H9 (cell line): Measurements from ENCODE around the gene EMC8. TPM values are rescaled to one million over a fixed set of nuclear protein-coding genes. Genes with fewer than 3 reads are reported as not detected.
A peak's percentile ranks its signal among the peaks of the same experiment; 100 is the strongest.

ENCODE experiments used
- DNase-seq: peaks from one replicate; pipeline ENCODE4 v3.0.0-alpha.2; 2017
- H2AFZ ChIP-seq: one replicate; pipeline ENCODE4 v1.6.1; 2013; ENCODE audit warnings: mild to moderate bottlenecking, low read length, control low read depth, moderate library complexity
- H2AK5ac ChIP-seq: 2 replicates; pipeline ENCODE4 v1.6.1; 2013; ENCODE audit warnings: low read length, control low read depth, mixed read lengths; ENCODE audit not compliant: insufficient read length
- H2BK120ac ChIP-seq: one replicate; pipeline ENCODE4 v1.6.1; 2013; ENCODE audit warnings: low read depth, mild to moderate bottlenecking, low read length, control low read depth, inconsistent platforms; ENCODE audit not compliant: poor library complexity, severe bottlenecking
- H2BK12ac ChIP-seq: 2 replicates; pipeline ENCODE4 v1.6.1; 2013; ENCODE audit warnings: low read length, control low read depth, mixed read lengths, low read depth; ENCODE audit not compliant: insufficient read length
- H2BK15ac ChIP-seq: 2 replicates; pipeline ENCODE4 v1.6.1; 2013; ENCODE audit warnings: low read depth, low read length, control low read depth
- H2BK20ac ChIP-seq: one replicate; pipeline ENCODE4 v1.6.1; 2013; ENCODE audit warnings: low read depth, mild to moderate bottlenecking, low read length, control low read depth, inconsistent platforms; ENCODE audit not compliant: poor library complexity, severe bottlenecking
- H2BK5ac ChIP-seq: 2 replicates; pipeline ENCODE4 v1.6.1; 2013; ENCODE audit warnings: low read length, control low read depth, mixed read lengths; ENCODE audit not compliant: insufficient read length
- H3K14ac ChIP-seq: 2 replicates; pipeline ENCODE4 v1.6.1; 2013; ENCODE audit warnings: low read length, control low read depth; ENCODE audit not compliant: insufficient read depth
- H3K18ac ChIP-seq: 2 replicates; pipeline ENCODE4 v1.6.1; 2013; ENCODE audit warnings: low read depth, mild to moderate bottlenecking, mixed read lengths, low read length, control low read depth; ENCODE audit not compliant: insufficient read length
- H3K23ac ChIP-seq: 2 replicates; pipeline ENCODE4 v1.6.1; 2013; ENCODE audit warnings: low read length, control low read depth, mixed read lengths, low read depth; ENCODE audit not compliant: insufficient read length
- H3K23me2 ChIP-seq: 2 replicates; pipeline ENCODE4 v1.6.1; 2013; ENCODE audit warnings: low read depth, mild to moderate bottlenecking, mixed read lengths, low read length, control low read depth; ENCODE audit not compliant: insufficient read length, poor library complexity, severe bottlenecking
- H3K27ac ChIP-seq: 2 replicates; pipeline ENCODE4 v1.5.1; 2013; ENCODE audit warnings: low read length, control low read depth, mixed read lengths, low read depth; ENCODE audit not compliant: insufficient read length
- H3K27me3 ChIP-seq: 2 replicates; pipeline ENCODE4 v1.6.1; 2013; ENCODE audit warnings: low read length, control low read depth, inconsistent platforms; ENCODE audit not compliant: insufficient read depth
- H3K4ac ChIP-seq: 2 replicates; pipeline ENCODE4 v1.6.1; 2013; ENCODE audit warnings: low read depth, mild to moderate bottlenecking, control low read depth, inconsistent platforms, low read length, moderate library complexity
- H3K4me1 ChIP-seq: 2 replicates; pipeline ENCODE4 v1.6.1; 2013; ENCODE audit warnings: low read length, control low read depth, inconsistent platforms; ENCODE audit not compliant: insufficient read depth
- H3K4me2 ChIP-seq: 2 replicates; pipeline ENCODE4 v1.6.1; 2013; ENCODE audit warnings: low read length, control low read depth, mixed read lengths; ENCODE audit not compliant: insufficient read length, insufficient read depth
- H3K56ac ChIP-seq: 2 replicates; pipeline ENCODE4 v1.6.1; 2013; ENCODE audit warnings: low read depth, mild to moderate bottlenecking, mixed read lengths, low read length, control low read depth; ENCODE audit not compliant: insufficient read length
- H3K79me1 ChIP-seq: 2 replicates; pipeline ENCODE4 v1.6.1; 2013; ENCODE audit warnings: low read depth, mild to moderate bottlenecking, moderate library complexity, low read length, control low read depth, inconsistent platforms; ENCODE audit not compliant: insufficient read depth, poor library complexity, severe bottlenecking
- H3K79me2 ChIP-seq: 2 replicates; pipeline ENCODE4 v1.6.1; 2013; ENCODE audit warnings: low read length, control low read depth, inconsistent platforms; ENCODE audit not compliant: insufficient read depth
- H3K9ac ChIP-seq: 2 replicates; pipeline ENCODE4 v1.6.1; 2013; ENCODE audit warnings: low read length, control low read depth, mixed read lengths; ENCODE audit not compliant: insufficient read length; ENCODE audit errors: extremely low read depth
- H3K9me3 ChIP-seq: one replicate; pipeline ENCODE4 v1.6.1; 2013; ENCODE audit warnings: low read depth, low read length, inconsistent platforms; ENCODE audit not compliant: control insufficient read depth
- H3T11ph ChIP-seq: one replicate; pipeline ENCODE4 v1.6.1; 2013; ENCODE audit warnings: mild to moderate bottlenecking, low read length, control low read depth, inconsistent platforms
- H4K20me1 ChIP-seq: one replicate; pipeline ENCODE4 v1.6.1; 2013; ENCODE audit not compliant: control insufficient read depth, insufficient read length, insufficient read depth
- H4K5ac ChIP-seq: 2 replicates; pipeline ENCODE4 v1.6.1; 2013; ENCODE audit warnings: low read depth, mild to moderate bottlenecking, mixed read lengths, low read length, control low read depth; ENCODE audit not compliant: insufficient read length
- H4K8ac ChIP-seq: replicated peaks from 2 replicates; pipeline ENCODE4 v1.6.1; 2013; ENCODE audit warnings: low read length, control low read depth, mixed read lengths, low read depth; ENCODE audit not compliant: insufficient read length
- H4K91ac ChIP-seq: 2 replicates; pipeline ENCODE4 v1.6.1; 2013; ENCODE audit warnings: low read depth, mild to moderate bottlenecking, moderate library complexity, mixed read lengths, low read length, control low read depth; ENCODE audit not compliant: insufficient read length
- H3K27ac Mint-ChIP-seq, 3 experiments: 2 replicates in 2 of 3; 3 replicates in 1 of 3; pipeline ENCODE4 v1.8.0; 2020 to 2021; ENCODE audit warnings: mixed read lengths in 3 of 3, mild to moderate bottlenecking in 1 of 3, moderate library complexity in 1 of 3
- H3K27me3 Mint-ChIP-seq: 2 replicates; pipeline ENCODE4 v1.8.0; 2021; ENCODE audit warnings: low read depth, mild to moderate bottlenecking, moderate library complexity, mixed read lengths
- H3K36me3 Mint-ChIP-seq, 3 experiments: 2 replicates in 2 of 3; 3 replicates in 1 of 3; pipeline ENCODE4 v1.8.0; 2020 to 2021; ENCODE audit warnings: low read depth in 3 of 3, mixed read lengths in 3 of 3; ENCODE audit not compliant: insufficient read depth in 1 of 3
- H3K4me1 Mint-ChIP-seq, 2 experiments: 2 replicates each; pipeline ENCODE4 v1.8.0; 2020; ENCODE audit warnings: mixed read lengths in 2 of 2
- H3K4me3 Mint-ChIP-seq, 2 experiments: 2 replicates in 1 of 2; 3 replicates in 1 of 2; pipeline ENCODE4 v1.8.0; 2020 to 2021; ENCODE audit warnings: mild to moderate bottlenecking in 2 of 2, mixed read lengths in 2 of 2, moderate library complexity in 1 of 2
- H3K9me3 Mint-ChIP-seq, 2 experiments: 2 replicates in 1 of 2; 3 replicates in 1 of 2; pipeline ENCODE4 v1.8.0; 2020; ENCODE audit warnings: mild to moderate bottlenecking in 2 of 2, mixed read lengths in 2 of 2, moderate library complexity in 1 of 2
- WGBS: extraction: QIAGEN DNeasy Blood & Tissue Kit; methylation state at CpG from one replicate; pipeline ENCODE4 v1.1.7; 2013; ENCODE audit warnings: missing lambda C conversion rate, low lambda C conversion rate, mixed read lengths; ENCODE audit not compliant: insufficient read length; ENCODE audit errors: extremely low coverage; 5-methylcytosine and 5-hydroxymethylcytosine counted together
- total RNA-seq: library from RNA; stranded (reverse); gene quantifications from 2 replicates; pipeline ENCODE4 v1.2.1, GENCODE V29; 2021
- TF ChIP-seq, protein P1 (sequence below): fragments of 200-600 bp; sonication (generic); conservative IDR thresholded peaks from 3 replicates; pipeline ENCODE4 v1.8.0; 2021; ENCODE audit warnings: antibody characterized with exemption, mild to moderate bottlenecking

EMC8 gene
- total RNA-seq, 1 experiment from 2014 or later, result 52.3 TPM

DNA sequence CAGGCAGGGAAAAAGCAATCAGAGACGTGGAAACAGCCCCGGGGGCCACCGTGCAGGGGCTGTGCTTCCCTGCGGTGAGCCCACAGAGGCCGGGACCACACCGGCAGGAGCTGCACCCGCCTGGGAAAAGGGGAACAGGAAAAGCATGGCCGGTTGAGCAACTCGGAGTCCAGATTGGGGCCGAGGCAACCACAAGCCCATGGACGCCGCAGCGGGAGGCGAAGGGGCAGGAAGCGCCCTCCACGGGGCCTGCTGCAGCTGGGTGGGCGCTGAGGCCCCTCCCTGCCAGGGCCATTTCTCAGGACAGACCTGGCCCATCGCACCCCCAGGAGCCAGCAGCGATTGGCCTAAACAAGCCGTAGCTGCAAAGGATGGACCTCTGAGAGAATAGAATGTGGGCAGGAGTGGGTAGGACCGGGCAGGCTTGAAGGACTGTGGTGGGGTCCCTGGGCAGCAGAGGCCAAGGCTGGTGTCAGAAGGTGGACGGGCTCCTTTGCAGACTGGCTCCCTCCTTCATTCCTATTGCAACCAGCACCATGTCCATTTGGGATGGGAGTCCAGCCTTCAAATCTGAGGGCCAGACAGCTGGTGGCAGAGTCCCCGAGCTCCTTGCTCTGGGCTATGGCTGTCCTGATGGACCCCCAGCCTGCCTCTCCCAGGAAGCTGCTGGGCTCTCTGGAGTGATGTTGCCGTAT, 30.6 kb upstream of the EMC8 start:
- no peak overlapping the region for H3K27ac Mint-ChIP-seq
- no peak overlapping the region for H3K4me2 ChIP-seq
- H3K27me3 Mint-ChIP-seq, result peaks cover 19% of the 10 kb centered on the region
- H3K9ac ChIP-seq, result no peak overlapping the region
- peaks cover 2 to 10% (median 2%) of the 10 kb centered on the region in 3 experiments; a peak in 4 of 7 replicates for H3K36me3 Mint-ChIP-seq
- no peaks in the 10 kb centered on the region for H4K20me1 ChIP-seq
- no peak overlapping the region for H3K23ac ChIP-seq
- no peak overlapping the region for H2BK120ac ChIP-seq
- H3K27ac ChIP-seq, result no peak overlapping the region
- H2BK20ac ChIP-seq, result no peak overlapping the region
- no peak overlapping the region for H3K14ac ChIP-seq
- H3K18ac ChIP-seq, result no peak overlapping the region
- no peak overlapping the region for H3K4me3 Mint-ChIP-seq
- no peak overlapping the region for H2AK5ac ChIP-seq
- no peaks in the 10 kb centered on the region for H3K9me3 ChIP-seq
- H4K5ac ChIP-seq, result no peak overlapping the region
- no peak overlapping the region for H3T11ph ChIP-seq
- H4K91ac ChIP-seq, result no peak overlapping the region
- H3K4me1 ChIP-seq, result no peaks in the 10 kb centered on the region
- WGBS, result no CpG with 5 or more reads among the region's 24 CpGs
- no peak overlapping the region; the same call in 1 of the 2 replicates for H2BK15ac ChIP-seq
- H3K23me2 ChIP-seq, result no peaks in the 10 kb centered on the region
- H3K56ac ChIP-seq, result no peak overlapping the region
- no peak overlapping the region for H2BK5ac ChIP-seq
- peaks cover 0 to 7% of the 10 kb centered on the region in 2 experiments; a peak in 2 of 4 replicates for H3K4me1 Mint-ChIP-seq
- no peaks in the 10 kb centered on the region for H3K79me1 ChIP-seq
- H3K9me3 Mint-ChIP-seq, result peaks cover 11 to 19% of the 10 kb centered on the region in 2 experiments
- no peak overlapping the region for H2AFZ ChIP-seq
- TF ChIP-seq, protein P1, sequence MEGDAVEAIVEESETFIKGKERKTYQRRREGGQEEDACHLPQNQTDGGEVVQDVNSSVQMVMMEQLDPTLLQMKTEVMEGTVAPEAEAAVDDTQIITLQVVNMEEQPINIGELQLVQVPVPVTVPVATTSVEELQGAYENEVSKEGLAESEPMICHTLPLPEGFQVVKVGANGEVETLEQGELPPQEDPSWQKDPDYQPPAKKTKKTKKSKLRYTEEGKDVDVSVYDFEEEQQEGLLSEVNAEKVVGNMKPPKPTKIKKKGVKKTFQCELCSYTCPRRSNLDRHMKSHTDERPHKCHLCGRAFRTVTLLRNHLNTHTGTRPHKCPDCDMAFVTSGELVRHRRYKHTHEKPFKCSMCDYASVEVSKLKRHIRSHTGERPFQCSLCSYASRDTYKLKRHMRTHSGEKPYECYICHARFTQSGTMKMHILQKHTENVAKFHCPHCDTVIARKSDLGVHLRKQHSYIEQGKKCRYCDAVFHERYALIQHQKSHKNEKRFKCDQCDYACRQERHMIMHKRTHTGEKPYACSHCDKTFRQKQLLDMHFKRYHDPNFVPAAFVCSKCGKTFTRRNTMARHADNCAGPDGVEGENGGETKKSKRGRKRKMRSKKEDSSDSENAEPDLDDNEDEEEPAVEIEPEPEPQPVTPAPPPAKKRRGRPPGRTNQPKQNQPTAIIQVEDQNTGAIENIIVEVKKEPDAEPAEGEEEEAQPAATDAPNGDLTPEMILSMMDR, result no peak
- peak; percentile 19 for DNase-seq
- no peak overlapping the region for H2BK12ac ChIP-seq
- no peaks in the 10 kb centered on the region for H3K79me2 ChIP-seq
- no peak overlapping the region for H4K8ac ChIP-seq
- H3K27me3 ChIP-seq, result no peaks in the 10 kb centered on the region
- no peak overlapping the region for H3K4ac ChIP-seq
